ENCODE data around the gene WDR20. TPM values are rescaled to one million over a fixed set of nuclear protein-coding genes. Genes with fewer than 3 reads are reported as not detected.

WDR20 gene
- polyA plus RNA-seq, 1 of the 3 experiments (the other 2 are of a cell fraction), result 12.4 TPM

GRCh38 chr14:102232348-102232625 lies 92.6 kb downstream of the WDR20 start:
- POLR2A ChIA-PET, result no interaction called here
- H3F3A ChIP-seq (replicated peaks; ENCODE audit: insufficient read depth), result no peaks in the 10 kb centered on the region
- CTCF ChIA-PET, result interaction anchor here (1.0 to 1.6 kb wide), 2 partner anchors 82 kb away, joined by 5 to 11 read pairs; no protein-coding TSS in a partner anchor
- no peak overlapping the region for H3K4me3 ChIP-seq (ENCODE audit: low read depth in 2 of 2, low read length in 1 of 2)
- no peaks in the 10 kb centered on the region for H3K9me3 ChIP-seq
- H3K36me3 ChIP-seq (replicated peaks in 1 of 2; ENCODE audit: control insufficient read depth in 1 of 2, insufficient read depth in 2 of 2, low read length in 1 of 2), result peaks cover 0 to 2% of the 10 kb centered on the region in 2 experiments
- H3K9me2 ChIP-seq, result no peaks in the 10 kb centered on the region
- H3K27me3 ChIP-seq (ENCODE audit: insufficient read depth), result no peaks in the 10 kb centered on the region
- H3K4me1 ChIP-seq (ENCODE audit: control insufficient read depth in 1 of 2, insufficient read depth in 2 of 2, low read depth in 1 of 2, low read length in 1 of 2), result peaks cover 0 to 5% of the 10 kb centered on the region in 2 experiments; a peak in 1 of 4 replicates
- no peak overlapping the region for H3K27ac ChIP-seq (ENCODE audit: low read depth in 2 of 2, low read length in 1 of 2)
- no peak overlapping the region for H3K4me2 ChIP-seq
- H4K20me1 ChIP-seq (ENCODE audit: insufficient read depth), result no peaks in the 10 kb centered on the region
- no peak for TF ChIP-seq RXRA (IDR thresholded peaks at IDR 0.05; ENCODE audit: borderline replicate concordance, low read depth)
- no peak for TF ChIP-seq EP300 (IDR thresholded peaks at IDR 0.05; ENCODE audit: borderline replicate concordance in 1 of 2, low read depth in 1 of 2, low read length in 1 of 2)
- TF ChIP-seq REST (IDR thresholded peaks at IDR 0.05; ENCODE audit: low read depth, low read length), result no peak
- no peak for TF ChIP-seq SIN3A (IDR thresholded peaks at IDR 0.05; ENCODE audit: borderline replicate concordance, low read depth, low read length)
- no peak for TF ChIP-seq CHD2 (IDR thresholded peaks at IDR 0.05; ENCODE audit: low read length, partially characterized antibody)
- TF ChIP-seq RCOR1 (IDR thresholded peaks at IDR 0.05; ENCODE audit: low read length), result no peak
- TF ChIP-seq JUND (IDR thresholded peaks at IDR 0.05), result no peak
- TF ChIP-seq TEAD4 (IDR thresholded peaks at IDR 0.05; ENCODE audit: borderline replicate concordance, insufficient read depth), result no peak
- TF ChIP-seq RAD21 (IDR thresholded peaks at IDR 0.05; ENCODE audit: low read length), result no peak
- DNase-seq, result no peak
- WGBS (ENCODE audit: low lambda C conversion rate), result 83% methylated on average over 9 of the region's 9 CpGs
- no peak overlapping the region for H2AFZ ChIP-seq (ENCODE audit: low read depth)
- H3K79me2 ChIP-seq (ENCODE audit: insufficient read depth), result no peaks in the 10 kb centered on the region
- H3K9ac ChIP-seq, result no peak overlapping the region

- H4K20me1 ChIP-seq (ENCODE audit: insufficient read depth), result no peaks in the 10 kb centered on the region
- POLR2A ChIA-PET, result no interaction called here
- no peak overlapping the region for H3K4me2 ChIP-seq
- no peak overlapping the region for H3K9ac ChIP-seq
- H3K4me3 ChIP-seq (ENCODE audit: low read depth in 2 of 2, low read length in 1 of 2), result no peak overlapping the region
- H3K27ac ChIP-seq (ENCODE audit: low read depth in 2 of 2, low read length in 1 of 2), result no peak overlapping the region
- no peaks in the 10 kb centered on the region for H3K9me2 ChIP-seq
- H3K36me3 ChIP-seq (replicated peaks in 1 of 2; ENCODE audit: control insufficient read depth in 1 of 2, insufficient read depth in 2 of 2, low read length in 1 of 2), result peaks cover 0 to 2% of the 10 kb centered on the region in 2 experiments
- no peaks in the 10 kb centered on the region for H3K79me2 ChIP-seq (ENCODE audit: insufficient read depth)
- H3K9me3 ChIP-seq, result no peaks in the 10 kb centered on the region
- H3F3A ChIP-seq (replicated peaks; ENCODE audit: insufficient read depth), result no peaks in the 10 kb centered on the region
- H3K4me1 ChIP-seq (ENCODE audit: control insufficient read depth in 1 of 2, insufficient read depth in 2 of 2, low read depth in 1 of 2, low read length in 1 of 2), result peaks cover 0 to 5% of the 10 kb centered on the region in 2 experiments; a peak in 1 of 4 replicates
- CTCF ChIA-PET, result interaction anchor here (1.1 to 1.6 kb wide), 3 partner anchors 81 to 205 kb away, joined by 3 to 11 read pairs (median 3); no protein-coding TSS in a partner anchor
- no peaks in the 10 kb centered on the region for H3K27me3 ChIP-seq (ENCODE audit: insufficient read depth)
- no peak for DNase-seq
- TF ChIP-seq SIN3A (IDR thresholded peaks at IDR 0.05; ENCODE audit: borderline replicate concordance, low read depth, low read length) (no peak), POLR2AphosphoS5 (IDR thresholded peaks at IDR 0.05; ENCODE audit: low read depth, low read length) (no peak), RFX5 (IDR thresholded peaks at IDR 0.05; ENCODE audit: low read length) (no peak), ELF1 (IDR thresholded peaks at IDR 0.05) (no peak), EZH2phosphoT487 (IDR thresholded peaks at IDR 0.05; ENCODE audit: borderline replicate concordance, low read depth) (no peak), JUND (IDR thresholded peaks at IDR 0.05) (no peak), NRF1 (IDR thresholded peaks at IDR 0.05; ENCODE audit: low read depth, low read length) (no peak), MAX (IDR thresholded peaks at IDR 0.05; ENCODE audit: low read depth) (no peak), USF2 (IDR thresholded peaks at IDR 0.05; ENCODE audit: borderline replicate concordance, low read depth, low read length) (no peak), GABPA (IDR thresholded peaks at IDR 0.05; ENCODE audit: low read depth) (no peak), TCF12 (IDR thresholded peaks at IDR 0.05) (no peak), RCOR1 (IDR thresholded peaks at IDR 0.05; ENCODE audit: low read length) (no peak), MXI1 (IDR thresholded peaks at IDR 0.05; ENCODE audit: low read depth, low read length) (no peak)
- no peak overlapping the region for H2AFZ ChIP-seq (ENCODE audit: low read depth)
- WGBS (ENCODE audit: low lambda C conversion rate), result 64% methylated on average over 1 of the region's 6 CpGs
Measured at GRCh38 chr14:102233081-102233480, 93.4 kb downstream of the WDR20 start.
